Large intestine (tissue), 3 donors: ENCODE data around the gene CTBP2. TPM values are rescaled to one million over a fixed set of nuclear protein-coding genes. Genes with fewer than 3 reads are reported as not detected.
"Not testable (repeated sequence)": the region's sequence is repeated elsewhere in the genome, so short reads cannot be mapped to it uniquely, and the experiment has no call there.

Source experiments
- DNase-seq, 2 donors: peaks; one replicate each; pipeline versions ENCODE4 v3.0.0 to v3.0.0-alpha.2; 2013
- H3K27ac ChIP-seq: one replicate; pipeline ENCODE4 v1.5.1; 2013; ENCODE audit warnings: low read length
- H3K27me3 ChIP-seq: 2 replicates; pipeline ENCODE4 v1.6.1; 2013; ENCODE audit warnings: low read length; ENCODE audit not compliant: control insufficient read depth, insufficient read depth
- H3K36me3 ChIP-seq: 2 replicates; pipeline ENCODE4 v1.6.1; 2013; ENCODE audit warnings: low read length; ENCODE audit not compliant: control insufficient read depth, insufficient read depth
- H3K4me1 ChIP-seq: one replicate; pipeline ENCODE4 v1.6.1; 2013; ENCODE audit warnings: low read length; ENCODE audit not compliant: control insufficient read depth, insufficient read depth
- H3K4me3 ChIP-seq: one replicate; pipeline ENCODE4 v1.5.1; 2013; ENCODE audit warnings: low read length
- H3K9me3 ChIP-seq: one replicate; pipeline ENCODE4 v1.6.1; 2013; ENCODE audit warnings: mild to moderate bottlenecking, low read depth, low read length, moderate library complexity; ENCODE audit not compliant: control insufficient read depth
- WGBS: methylation state at CpG from one replicate; pipeline ENCODE4 v1.1.5; 2013; ENCODE audit warnings: low lambda C conversion rate; ENCODE audit not compliant: insufficient coverage; 5-methylcytosine and 5-hydroxymethylcytosine counted together
- polyA plus RNA-seq: library from polyadenylated mRNA; unstranded; fragments of 120-200 nt; gene quantifications from one replicate; pipeline ENCODE4 v1.2.1, GENCODE V29; 2013

The CTBP2 gene
- polyA plus RNA-seq, 1 donor = 60.1 TPM

DNA sequence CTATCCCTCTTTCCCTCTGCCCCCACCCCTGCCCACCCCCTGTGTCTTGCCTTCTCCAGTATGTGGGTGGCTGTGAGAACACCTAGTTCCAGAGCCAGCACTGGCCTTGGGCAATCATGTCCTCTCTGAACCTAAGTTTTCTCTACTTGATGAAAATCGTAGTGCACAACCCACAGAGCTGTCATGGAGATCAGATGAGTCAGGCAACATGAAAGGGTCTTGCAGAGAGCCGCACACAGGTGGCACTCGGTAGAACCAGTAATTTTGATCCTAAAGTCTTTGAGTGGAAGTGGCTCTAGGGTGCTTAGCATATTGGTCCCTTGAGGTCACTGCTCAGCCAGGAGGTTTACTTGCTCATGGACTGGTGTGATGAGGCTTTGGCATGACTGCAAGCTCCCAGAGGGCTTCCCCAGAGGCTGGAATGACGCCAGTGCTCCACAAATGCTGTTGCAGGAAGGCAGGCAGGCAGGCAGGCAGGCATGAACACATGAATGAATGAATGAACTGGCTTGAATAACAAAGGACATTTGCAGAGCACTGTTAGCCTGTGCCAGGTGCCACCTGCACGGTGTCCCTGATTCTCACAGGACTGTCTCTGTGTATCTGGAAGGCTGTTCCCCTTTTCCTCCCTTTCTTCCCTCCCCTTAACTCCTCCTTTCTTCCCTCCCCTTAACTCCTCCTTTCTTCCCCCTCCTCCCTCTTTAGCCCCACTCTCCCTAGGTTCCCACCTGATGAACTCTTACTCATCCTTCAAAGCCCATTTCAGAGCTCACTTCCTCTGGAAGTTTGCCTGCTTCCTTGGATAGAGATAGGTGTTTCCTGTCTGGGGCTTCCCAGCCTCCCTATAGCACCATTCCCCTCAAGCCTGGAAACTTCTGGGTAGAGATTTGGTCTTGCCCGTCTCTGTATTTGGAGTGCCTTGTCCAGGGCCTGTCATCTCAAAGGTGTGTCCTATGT is 27.2 kb upstream of the CTBP2 start:
- 88% methylated on average over 1 of the region's 6 CpGs for WGBS
- no peaks in the 10 kb centered on the region for H3K4me1 ChIP-seq
- peaks cover 7% of the 10 kb centered on the region for H3K27me3 ChIP-seq
- no peaks in the 10 kb centered on the region for H3K36me3 ChIP-seq
- H3K27ac ChIP-seq = no peak overlapping the region
- H3K4me3 ChIP-seq = no peak overlapping the region
- no peak for DNase-seq
- H3K9me3 ChIP-seq = no peaks in the 10 kb centered on the region

DNA sequence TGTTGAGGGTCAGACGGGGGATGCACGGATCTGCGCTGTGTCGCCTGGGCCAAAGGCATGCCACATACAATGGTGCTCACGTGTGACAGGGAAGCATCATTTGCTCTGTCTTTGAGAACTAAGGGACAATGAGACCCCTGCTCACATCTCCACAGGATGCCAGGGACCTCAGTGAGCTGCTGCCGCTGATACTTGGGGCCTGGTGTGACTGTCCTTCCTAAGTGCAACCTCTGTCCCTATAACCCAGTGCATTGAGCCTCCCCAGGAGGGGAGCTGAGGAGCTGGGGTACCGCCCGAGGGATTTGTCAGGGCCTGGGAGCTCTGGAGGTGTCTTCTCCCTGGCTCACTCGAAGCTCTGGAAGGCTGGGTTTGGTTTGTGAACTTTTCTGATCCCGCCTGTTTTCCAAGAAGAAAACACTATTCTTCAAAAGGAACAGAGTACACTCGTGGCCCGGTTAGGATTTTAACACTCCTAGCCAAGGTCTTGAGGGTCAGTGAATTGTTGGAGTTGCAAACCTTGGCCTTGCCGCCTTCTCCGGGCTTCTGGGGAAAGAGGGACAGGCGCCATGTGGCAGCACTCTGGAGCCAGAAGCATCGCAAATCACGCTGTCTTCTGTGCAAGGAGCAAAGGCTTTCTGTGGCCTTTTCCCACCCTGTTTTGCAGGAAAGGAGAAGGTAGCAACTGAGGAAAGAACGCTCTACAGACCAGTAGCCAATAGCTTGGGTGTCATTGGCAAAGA is 26.2 kb upstream of the CTBP2 start:
- H3K9me3 ChIP-seq = no peaks in the 10 kb centered on the region
- WGBS = no CpG with 5 or more reads among the region's 18 CpGs
- no peak overlapping the region for H3K27ac ChIP-seq
- H3K27me3 ChIP-seq = peaks cover 7% of the 10 kb centered on the region
- no peak overlapping the region for H3K4me3 ChIP-seq
- DNase-seq = no peak
- H3K36me3 ChIP-seq = no peaks in the 10 kb centered on the region
- H3K4me1 ChIP-seq = no peaks in the 10 kb centered on the region

DNA sequence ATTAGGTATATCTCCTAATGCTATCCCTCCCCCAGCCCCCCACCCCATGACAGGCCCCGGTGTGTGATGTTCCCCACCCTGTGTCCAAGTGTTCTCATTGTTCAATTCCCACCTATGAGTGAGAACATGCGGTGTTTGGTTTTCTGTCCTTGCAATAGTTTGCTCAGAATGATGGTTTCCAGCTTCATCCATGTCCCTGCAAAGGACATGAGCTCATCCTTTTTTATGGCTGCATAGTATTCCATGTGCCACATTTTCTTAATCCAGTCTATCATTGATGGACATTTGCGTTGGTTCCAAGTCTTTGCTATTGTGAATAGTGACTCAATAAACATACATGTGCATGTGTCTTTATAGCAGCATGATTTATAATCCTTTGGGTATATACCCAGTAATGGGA is 18.7 kb upstream of the CTBP2 start:
- not testable (repeated sequence) for H3K4me3 ChIP-seq, H3K27ac ChIP-seq, H3K9me3 ChIP-seq, H3K36me3 ChIP-seq, H3K27me3 ChIP-seq, DNase-seq, H3K4me1 ChIP-seq
- no CpG with 5 or more reads among the region's 3 CpGs for WGBS

DNA sequence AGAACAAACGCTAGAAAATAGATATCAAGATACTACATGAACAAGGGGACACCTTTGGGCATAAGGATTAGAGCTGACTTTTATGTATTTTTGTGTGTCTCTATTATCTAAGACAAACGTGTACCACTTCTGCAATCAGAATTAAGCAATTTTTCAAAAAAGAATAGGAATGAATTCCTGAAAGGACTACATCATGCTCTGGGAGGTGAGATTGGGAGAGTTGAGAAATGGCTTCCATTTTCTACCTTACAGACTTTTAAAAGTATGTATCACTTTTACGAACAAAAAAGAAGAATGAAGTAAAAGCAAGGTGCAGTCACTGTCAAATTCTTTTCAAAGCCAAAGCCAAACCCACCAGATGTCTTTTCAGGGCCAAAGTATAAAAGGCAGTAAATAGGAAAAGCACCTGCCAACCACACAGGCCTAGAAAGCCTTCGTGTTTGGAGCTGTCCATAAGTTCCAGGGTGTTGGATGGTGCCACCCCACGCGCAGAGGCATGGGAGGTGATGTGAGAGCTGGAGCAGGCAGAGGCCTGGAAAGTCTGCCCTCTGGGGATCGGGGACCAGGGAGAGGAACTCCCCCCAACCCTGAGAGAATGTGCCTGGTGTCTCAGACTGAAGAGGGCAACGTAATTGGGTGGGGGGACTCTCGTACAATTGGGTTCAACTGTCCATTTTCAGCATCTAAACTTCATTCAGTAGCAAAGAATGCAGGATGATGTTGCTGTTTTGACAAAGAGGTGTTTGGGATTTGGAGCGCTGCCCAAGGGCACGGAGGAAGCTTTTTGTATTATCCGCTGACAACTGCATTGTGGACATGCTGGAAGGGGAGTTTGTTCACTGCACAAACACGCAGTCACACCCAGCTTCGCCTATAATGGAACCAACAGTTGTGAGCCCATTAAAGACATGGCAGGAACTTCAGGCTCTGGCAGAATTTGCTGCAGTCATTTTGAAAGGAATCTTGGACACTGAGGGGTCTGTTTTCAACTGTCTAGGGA is 17.6 kb upstream of the CTBP2 start:
- peaks cover 11% of the 10 kb centered on the region for H3K27me3 ChIP-seq
- H3K4me1 ChIP-seq = no peaks in the 10 kb centered on the region
- 86% methylated on average over 1 of the region's 14 CpGs for WGBS
- H3K9me3 ChIP-seq = no peaks in the 10 kb centered on the region
- DNase-seq = no peak
- no peaks in the 10 kb centered on the region for H3K36me3 ChIP-seq
- no peak overlapping the region for H3K27ac ChIP-seq
- no peak overlapping the region for H3K4me3 ChIP-seq

DNA sequence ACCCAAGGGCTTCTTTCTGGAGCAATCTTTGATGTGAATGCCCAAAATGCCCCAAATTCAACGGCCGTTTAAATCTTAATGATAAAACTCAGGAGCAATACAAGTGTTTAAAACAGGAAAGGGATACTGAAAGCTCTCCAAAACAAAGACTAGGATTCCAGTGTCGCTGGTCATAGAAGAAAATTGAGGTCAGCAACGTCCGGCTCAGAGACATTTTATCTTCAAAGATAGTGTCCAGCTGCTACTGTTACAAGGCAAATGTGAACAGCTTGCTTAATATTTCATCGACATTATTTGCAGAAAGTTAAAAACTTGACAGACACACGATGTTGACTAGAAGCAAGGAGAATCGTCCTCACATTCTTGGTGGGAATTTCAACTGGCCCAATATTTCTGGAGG is 15.4 kb upstream of the CTBP2 start:
- no peak overlapping the region for H3K4me3 ChIP-seq
- DNase-seq = no peak
- peaks cover 11% of the 10 kb centered on the region for H3K27me3 ChIP-seq
- no peaks in the 10 kb centered on the region for H3K4me1 ChIP-seq
- WGBS = 100% methylated on average over 2 of the region's 8 CpGs
- no peak overlapping the region for H3K27ac ChIP-seq
- H3K36me3 ChIP-seq = no peaks in the 10 kb centered on the region
- no peaks in the 10 kb centered on the region for H3K9me3 ChIP-seq

DNA sequence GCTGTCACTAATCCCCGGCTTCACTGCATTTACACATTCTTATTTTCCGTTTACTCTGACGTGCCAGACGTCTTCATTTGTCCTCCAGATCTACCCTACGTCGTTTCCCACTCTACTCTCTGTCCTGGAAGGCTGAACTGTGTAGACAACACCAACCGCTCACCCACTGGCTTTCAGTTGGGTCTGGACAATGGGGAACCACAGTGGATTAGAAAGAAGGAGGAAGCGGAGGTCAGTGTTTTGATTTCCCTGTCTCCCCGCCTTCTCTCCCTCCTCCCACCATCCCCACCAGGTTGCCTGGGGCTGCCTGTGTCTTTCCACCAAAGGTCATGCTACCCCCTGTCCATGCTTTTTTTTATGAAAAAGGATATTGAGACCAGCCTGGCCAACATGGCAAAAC is 14.0 kb upstream of the CTBP2 start:
- no peaks in the 10 kb centered on the region for H3K4me1 ChIP-seq
- no peak overlapping the region for H3K4me3 ChIP-seq
- 53% methylated on average over 3 of the region's 9 CpGs for WGBS
- DNase-seq = no peak
- no peak overlapping the region for H3K27ac ChIP-seq
- H3K36me3 ChIP-seq = no peaks in the 10 kb centered on the region
- no peaks in the 10 kb centered on the region for H3K9me3 ChIP-seq
- peaks cover 16% of the 10 kb centered on the region for H3K27me3 ChIP-seq

DNA sequence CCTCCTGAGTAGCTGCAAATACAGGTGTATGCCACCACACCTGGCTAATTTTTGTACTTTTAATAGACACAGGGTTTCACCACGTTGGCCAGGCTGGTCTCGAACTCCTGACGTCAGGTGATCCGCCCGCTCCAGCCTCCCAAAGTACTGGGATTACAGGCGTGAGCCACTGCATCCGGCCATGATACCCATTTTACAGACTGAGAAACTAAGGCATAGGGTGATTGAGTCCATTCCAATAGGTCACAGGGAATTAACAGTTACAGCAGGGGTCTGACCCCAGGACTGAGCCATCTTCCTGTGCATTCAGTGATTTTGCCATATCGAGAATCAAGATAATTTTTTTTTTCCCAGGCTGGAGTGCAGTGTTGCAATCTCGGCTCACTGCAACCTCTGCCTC is 12.3 kb upstream of the CTBP2 start:
- H3K4me3 ChIP-seq = no peak overlapping the region
- no peak for DNase-seq
- H3K4me1 ChIP-seq = no peaks in the 10 kb centered on the region
- no peaks in the 10 kb centered on the region for H3K9me3 ChIP-seq
- WGBS = 100% methylated on average over 2 of the region's 9 CpGs
- H3K27ac ChIP-seq = no peak overlapping the region
- H3K27me3 ChIP-seq = peaks cover 16% of the 10 kb centered on the region
- no peaks in the 10 kb centered on the region for H3K36me3 ChIP-seq

DNA sequence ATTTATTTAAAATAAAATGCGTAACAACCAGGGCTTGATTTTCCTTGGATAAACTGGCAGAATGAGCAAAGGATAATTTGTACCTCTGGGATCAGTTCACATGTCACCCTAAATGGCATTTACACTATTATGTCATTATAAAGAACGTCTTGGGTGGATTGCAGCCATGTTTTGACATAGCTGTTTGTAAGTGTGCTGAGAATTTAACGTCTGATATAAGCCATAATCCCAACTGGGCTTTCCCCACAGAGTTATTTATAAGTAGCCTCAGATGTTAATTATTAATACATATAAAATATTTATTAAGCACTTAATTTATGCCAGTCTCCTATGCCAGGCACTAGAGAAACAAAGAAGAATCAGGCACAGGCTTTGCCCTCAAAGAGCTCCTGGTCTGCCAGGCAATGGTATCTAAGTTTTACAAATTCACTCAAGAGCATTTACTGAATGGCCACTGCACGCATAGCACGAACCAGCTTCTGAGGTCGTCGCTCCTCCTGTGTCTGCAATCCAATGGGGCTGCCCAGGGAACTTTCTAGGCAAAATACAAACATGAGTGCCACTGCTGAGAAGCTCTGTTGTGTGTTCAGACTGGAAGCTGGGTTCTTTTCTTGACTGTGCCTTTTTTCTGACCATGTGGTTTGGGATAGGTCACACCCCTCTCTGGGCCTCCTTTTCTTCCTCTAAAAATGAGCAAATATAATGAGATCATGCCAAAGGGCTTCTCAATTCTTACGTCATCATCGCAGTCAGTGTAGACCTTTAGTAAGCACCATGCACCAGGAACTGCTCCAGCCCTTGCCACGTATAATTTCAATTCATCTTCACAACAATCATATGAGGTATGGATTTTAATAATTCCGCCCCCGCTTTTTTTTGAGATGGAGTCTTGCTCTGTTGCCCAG is 11.3 kb upstream of the CTBP2 start:
- Histone ChIP-seq H3K27me3 (peaks cover 16% of the 10 kb centered on the region), H3K4me3 (no peak overlapping the region), H3K36me3 (no peaks in the 10 kb centered on the region), H3K4me1 (no peaks in the 10 kb centered on the region), H3K27ac (no peak overlapping the region), H3K9me3 (no peaks in the 10 kb centered on the region)
- WGBS = 93% methylated on average over 3 of the region's 12 CpGs
- no peak for DNase-seq

DNA sequence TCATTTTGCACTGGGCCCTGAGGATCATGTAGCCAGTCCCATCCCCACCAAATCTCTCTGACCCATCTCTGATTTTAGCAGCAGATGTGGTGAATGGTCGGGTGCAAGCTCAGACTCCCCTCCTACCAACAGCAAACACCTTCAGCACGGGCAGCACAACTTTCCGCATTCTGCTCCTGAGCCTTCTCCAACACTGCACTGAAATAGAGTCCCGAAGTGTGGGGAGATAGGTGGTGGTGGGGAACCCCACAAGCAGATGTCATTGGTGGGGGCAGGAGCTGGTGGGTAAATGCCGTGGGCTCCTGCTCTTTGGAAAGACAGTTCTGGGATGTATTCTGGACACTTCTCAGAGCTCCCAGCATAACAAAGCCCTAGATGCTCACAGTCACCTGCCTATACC is 9.6 kb upstream of the CTBP2 start:
- Histone ChIP-seq H3K27me3 (peaks cover 14% of the 10 kb centered on the region), H3K4me1 (no peaks in the 10 kb centered on the region), H3K9me3 (no peaks in the 10 kb centered on the region), H3K36me3 (no peaks in the 10 kb centered on the region), H3K27ac (no peak overlapping the region), H3K4me3 (no peak overlapping the region)
- no peak for DNase-seq
- no CpG with 5 or more reads among the region's 5 CpGs for WGBS
